Small intestine (tissue), 7 donors: ENCODE measurements around the gene TYROBP. TPM values are rescaled to one million over a fixed set of nuclear protein-coding genes. Genes with fewer than 3 reads are reported as not detected.

Experiments used
- DNase-seq, 2 donors: peaks; one replicate each; pipeline versions ENCODE4 v3.0.0 to v3.0.0-alpha.2; 2013
- FAIRE-seq: peaks from 2 replicates; lab custom pipeline; 2012; peaks lifted over from hg19 to GRCh38; lab: Jason Lieb, UNC
- H3K27ac ChIP-seq, 3 donors: one replicate each; pipeline ENCODE4 v1.5.1; 2013; ENCODE audit warnings: low read length in 2 of 3, mild to moderate bottlenecking in 2 of 3, control low read depth in 1 of 3, inconsistent platforms in 1 of 3, low read depth in 1 of 3, moderate library complexity in 1 of 3
- H3K27me3 ChIP-seq, 3 donors: one replicate each; pipeline ENCODE4 v1.6.1; 2013; ENCODE audit warnings: low read length in 3 of 3, inconsistent platforms in 1 of 3; ENCODE audit not compliant: control insufficient read depth in 3 of 3, insufficient read depth in 3 of 3
- H3K36me3 ChIP-seq, 3 donors: one replicate each; pipeline ENCODE4 v1.6.1; 2013; ENCODE audit warnings: low read length in 3 of 3, inconsistent platforms in 1 of 3, low read depth in 1 of 3, mild to moderate bottlenecking in 1 of 3, moderate library complexity in 1 of 3; ENCODE audit not compliant: control insufficient read depth in 3 of 3, insufficient read depth in 2 of 3
- H3K4me1 ChIP-seq, 3 donors: one replicate each; pipeline ENCODE4 v1.6.1; 2013; ENCODE audit warnings: low read length in 2 of 3, inconsistent platforms in 1 of 3, low read depth in 1 of 3, mild to moderate bottlenecking in 1 of 3, moderate library complexity in 1 of 3; ENCODE audit not compliant: control insufficient read depth in 3 of 3, insufficient read depth in 2 of 3
- H3K4me3 ChIP-seq, 3 donors: one replicate each; pipeline ENCODE4 v1.5.1; 2013; ENCODE audit warnings: low read length in 3 of 3, control low read depth in 1 of 3, inconsistent platforms in 1 of 3, low read depth in 1 of 3, mild to moderate bottlenecking in 1 of 3, moderate library complexity in 1 of 3
- H3K9me3 ChIP-seq, 2 donors: one replicate each; pipeline ENCODE4 v1.6.1; 2013; ENCODE audit warnings: low read depth in 1 of 2, low read length in 1 of 2; ENCODE audit not compliant: control insufficient read depth in 2 of 2, insufficient read depth in 1 of 2
- WGBS, 3 donors: extraction: QIAGEN DNeasy Blood & Tissue Kit; methylation state at CpG; one replicate each; pipeline ENCODE4 v1.1.7; 2013; 5-methylcytosine and 5-hydroxymethylcytosine counted together
- polyA plus RNA-seq, 4 donors: library from polyadenylated mRNA; stranded (reverse) in 3 of 4; unstranded in 1 of 4; fragments of 200-250 nt in 3 of 4; fragments of 120-200 nt in 1 of 4; gene quantifications; one replicate each; pipeline versions ENCODE4 v1.2.1 to v1.2.3, GENCODE V29; 2013
- donor health status: healthy with polysubstance abuse.
- donor health status: control.
- donor health status: control.
- donor health status: Bipolar disorder and iron deficiency.
- donor health status: healthy.

TYROBP gene
- polyA plus RNA-seq, 4 donors = 15.9 to 128 (median 63.8) TPM

GRCh38 chr19:35937345-35938281 is 29.5 kb upstream of the TYROBP start:
- Histone ChIP-seq H3K27me3 (no peaks in the 10 kb centered on the region), H3K36me3 (peaks cover 2 to 19% (median 4%) of the 10 kb centered on the region in 3 donors), H3K4me3 (peak overlapping the region in 2 of 3 donors; percentile 76 to 80), H3K9me3 (no peaks in the 10 kb centered on the region), H3K4me1 (peaks cover 0 to 16% (median 8%) of the 10 kb centered on the region in 3 donors), H3K27ac (no peak overlapping the region)
- DNase-seq = peak in 1 of 2 donors; percentile 33
- 36 to 50% (median 48%) methylated on average over 14 of the region's 14 CpGs for WGBS, 3 donors
- no peak for FAIRE-seq

- 10 to 25% (median 15%) methylated on average over 11 of the region's 11 CpGs for WGBS, 3 donors
- H3K4me3 ChIP-seq = peak overlapping the region; percentile 61 to 80 (median 76)
- H3K4me1 ChIP-seq = peaks cover 0 to 18% (median 8%) of the 10 kb centered on the region in 3 donors
- H3K27me3 ChIP-seq = no peaks in the 10 kb centered on the region
- FAIRE-seq (no peak), DNase-seq (no peak)
- peaks cover 2 to 14% (median 4%) of the 10 kb centered on the region in 3 donors for H3K36me3 ChIP-seq
- no peaks in the 10 kb centered on the region for H3K9me3 ChIP-seq
- H3K27ac ChIP-seq = peak overlapping the region in 1 of 3 donors; percentile 36
Measured at GRCh38 chr19:35936738-35937268, 28.7 kb upstream of the TYROBP start.

- Histone ChIP-seq H3K36me3 (peaks cover 2 to 14% (median 4%) of the 10 kb centered on the region in 3 donors), H3K4me3 (peak within 1 kb of the TSS; percentile 61 to 80 (median 76)), H3K4me1 (peaks cover 0 to 20% (median 8%) of the 10 kb centered on the region in 3 donors), H3K9me3 (no peaks in the 10 kb centered on the region), H3K27ac (peak within 1 kb of the TSS in 2 of 3 donors; percentile 9 to 36), H3K27me3 (no peaks in the 10 kb centered on the region)
- WGBS, 3 donors = 0 to 2% (median 1%) methylated on average over 29 to 68 of the region's 68 CpGs
- FAIRE-seq (no peak), DNase-seq (peak; percentile 79 to 82)
Measured at GRCh38 chr19:35935911-35936737, 28.0 kb upstream of the TYROBP start, which contains the start of gene LRFN3. Gene LRFN3 (plus strand): TSS chr19:35936374. CDS start chr19:35939426, 3,052 bp downstream.

GRCh38 chr19:35932291-35932936 is 24.3 kb upstream of the TYROBP start:
- H3K4me3 ChIP-seq = no peak overlapping the region
- no peak overlapping the region for H3K27ac ChIP-seq
- no peaks in the 10 kb centered on the region for H3K9me3 ChIP-seq
- H3K27me3 ChIP-seq = peaks cover 0 to 1% (median 0%) of the 10 kb centered on the region in 3 donors
- DNase-seq (no peak), FAIRE-seq (no peak)
- WGBS, 3 donors = 58 to 63% (median 63%) methylated on average over 7 of the region's 7 CpGs
- peaks cover 0 to 20% (median 4%) of the 10 kb centered on the region in 3 donors for H3K4me1 ChIP-seq
- no peaks in the 10 kb centered on the region for H3K36me3 ChIP-seq

- FAIRE-seq = no peak
Measured at GRCh38 chr19:35931874-35932202, 23.7 kb upstream of the TYROBP start.

GRCh38 chr19:35931161-35931873 is 23.2 kb upstream of the TYROBP start:
- FAIRE-seq = no peak
- peak overlapping the region; percentile 54 to 75 (median 58) for H3K27ac ChIP-seq
- H3K27me3 ChIP-seq = peaks cover 0 to 2% (median 0%) of the 10 kb centered on the region in 3 donors
- peak; percentile 100 for DNase-seq
- H3K4me3 ChIP-seq = peak overlapping the region in 1 of 3 donors; percentile 20
- 0 to 1% (median 0%) methylated on average over 38 to 47 of the region's 47 CpGs for WGBS, 3 donors
- peaks cover 0 to 15% (median 4%) of the 10 kb centered on the region in 3 donors for H3K4me1 ChIP-seq
- no peaks in the 10 kb centered on the region for H3K9me3 ChIP-seq
- no peaks in the 10 kb centered on the region for H3K36me3 ChIP-seq

More at GRCh38 chr19:35931874-35932202, 23.7 kb upstream of the TYROBP start:
- no peak overlapping the region for H3K27ac ChIP-seq
- WGBS, 3 donors = 5 to 14% (median 7%) methylated on average over 9 of the region's 9 CpGs
- no peaks in the 10 kb centered on the region for H3K9me3 ChIP-seq
- H3K36me3 ChIP-seq = no peaks in the 10 kb centered on the region
- DNase-seq = no peak
- peaks cover 0 to 16% (median 4%) of the 10 kb centered on the region in 3 donors for H3K4me1 ChIP-seq
- no peak overlapping the region for H3K4me3 ChIP-seq
- peaks cover 0 to 2% (median 0%) of the 10 kb centered on the region in 3 donors for H3K27me3 ChIP-seq

GRCh38 chr19:35929876-35930275 is 21.8 kb upstream of the TYROBP start:
- Histone ChIP-seq H3K4me1 (peaks cover 0 to 4% (median 0%) of the 10 kb centered on the region in 3 donors), H3K36me3 (no peaks in the 10 kb centered on the region), H3K27me3 (peaks cover 0 to 2% (median 0%) of the 10 kb centered on the region in 3 donors), H3K27ac (peak overlapping the region in 1 of 3 donors; percentile 49), H3K4me3 (no peak overlapping the region), H3K9me3 (peaks cover 0 to 6% of the 10 kb centered on the region in 2 donors)
- 43 to 62% (median 54%) methylated on average over 2 of the region's 2 CpGs for WGBS, 3 donors
- FAIRE-seq (no peak), DNase-seq (peak in 1 of 2 donors; percentile 21)
